ENCODE results near the gene RAB19. TPM values are rescaled to one million over a fixed set of nuclear protein-coding genes. Genes with fewer than 3 reads are reported as not detected.

RAB19 gene
- total and polyA plus RNA-seq, 2 of the 8 experiments (the other 6 are each of a cell fraction or from before 2014, with no cell fraction given), result 9.8 to 11.0 TPM

DNA sequence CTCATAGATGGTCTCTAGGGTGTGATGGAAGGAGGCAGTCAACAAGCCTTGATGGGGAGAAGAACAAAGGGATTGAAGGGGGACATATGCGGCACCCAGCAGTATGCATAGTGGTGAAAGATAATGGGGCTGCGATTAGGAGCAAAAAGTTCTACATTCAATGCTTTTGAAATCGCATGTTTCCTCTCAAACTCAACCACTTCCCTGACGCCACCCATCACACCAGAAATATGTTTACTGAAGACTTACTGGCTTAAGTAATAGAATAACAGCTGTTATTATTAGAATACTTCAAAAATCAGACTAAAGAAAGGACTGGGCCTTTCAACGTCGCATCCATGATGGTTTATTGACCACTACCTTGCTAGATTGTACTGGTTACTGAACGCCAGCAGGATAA lies 44.0 kb downstream of the RAB19 start (continued):
- TF ChIP-seq, protein P1, sequence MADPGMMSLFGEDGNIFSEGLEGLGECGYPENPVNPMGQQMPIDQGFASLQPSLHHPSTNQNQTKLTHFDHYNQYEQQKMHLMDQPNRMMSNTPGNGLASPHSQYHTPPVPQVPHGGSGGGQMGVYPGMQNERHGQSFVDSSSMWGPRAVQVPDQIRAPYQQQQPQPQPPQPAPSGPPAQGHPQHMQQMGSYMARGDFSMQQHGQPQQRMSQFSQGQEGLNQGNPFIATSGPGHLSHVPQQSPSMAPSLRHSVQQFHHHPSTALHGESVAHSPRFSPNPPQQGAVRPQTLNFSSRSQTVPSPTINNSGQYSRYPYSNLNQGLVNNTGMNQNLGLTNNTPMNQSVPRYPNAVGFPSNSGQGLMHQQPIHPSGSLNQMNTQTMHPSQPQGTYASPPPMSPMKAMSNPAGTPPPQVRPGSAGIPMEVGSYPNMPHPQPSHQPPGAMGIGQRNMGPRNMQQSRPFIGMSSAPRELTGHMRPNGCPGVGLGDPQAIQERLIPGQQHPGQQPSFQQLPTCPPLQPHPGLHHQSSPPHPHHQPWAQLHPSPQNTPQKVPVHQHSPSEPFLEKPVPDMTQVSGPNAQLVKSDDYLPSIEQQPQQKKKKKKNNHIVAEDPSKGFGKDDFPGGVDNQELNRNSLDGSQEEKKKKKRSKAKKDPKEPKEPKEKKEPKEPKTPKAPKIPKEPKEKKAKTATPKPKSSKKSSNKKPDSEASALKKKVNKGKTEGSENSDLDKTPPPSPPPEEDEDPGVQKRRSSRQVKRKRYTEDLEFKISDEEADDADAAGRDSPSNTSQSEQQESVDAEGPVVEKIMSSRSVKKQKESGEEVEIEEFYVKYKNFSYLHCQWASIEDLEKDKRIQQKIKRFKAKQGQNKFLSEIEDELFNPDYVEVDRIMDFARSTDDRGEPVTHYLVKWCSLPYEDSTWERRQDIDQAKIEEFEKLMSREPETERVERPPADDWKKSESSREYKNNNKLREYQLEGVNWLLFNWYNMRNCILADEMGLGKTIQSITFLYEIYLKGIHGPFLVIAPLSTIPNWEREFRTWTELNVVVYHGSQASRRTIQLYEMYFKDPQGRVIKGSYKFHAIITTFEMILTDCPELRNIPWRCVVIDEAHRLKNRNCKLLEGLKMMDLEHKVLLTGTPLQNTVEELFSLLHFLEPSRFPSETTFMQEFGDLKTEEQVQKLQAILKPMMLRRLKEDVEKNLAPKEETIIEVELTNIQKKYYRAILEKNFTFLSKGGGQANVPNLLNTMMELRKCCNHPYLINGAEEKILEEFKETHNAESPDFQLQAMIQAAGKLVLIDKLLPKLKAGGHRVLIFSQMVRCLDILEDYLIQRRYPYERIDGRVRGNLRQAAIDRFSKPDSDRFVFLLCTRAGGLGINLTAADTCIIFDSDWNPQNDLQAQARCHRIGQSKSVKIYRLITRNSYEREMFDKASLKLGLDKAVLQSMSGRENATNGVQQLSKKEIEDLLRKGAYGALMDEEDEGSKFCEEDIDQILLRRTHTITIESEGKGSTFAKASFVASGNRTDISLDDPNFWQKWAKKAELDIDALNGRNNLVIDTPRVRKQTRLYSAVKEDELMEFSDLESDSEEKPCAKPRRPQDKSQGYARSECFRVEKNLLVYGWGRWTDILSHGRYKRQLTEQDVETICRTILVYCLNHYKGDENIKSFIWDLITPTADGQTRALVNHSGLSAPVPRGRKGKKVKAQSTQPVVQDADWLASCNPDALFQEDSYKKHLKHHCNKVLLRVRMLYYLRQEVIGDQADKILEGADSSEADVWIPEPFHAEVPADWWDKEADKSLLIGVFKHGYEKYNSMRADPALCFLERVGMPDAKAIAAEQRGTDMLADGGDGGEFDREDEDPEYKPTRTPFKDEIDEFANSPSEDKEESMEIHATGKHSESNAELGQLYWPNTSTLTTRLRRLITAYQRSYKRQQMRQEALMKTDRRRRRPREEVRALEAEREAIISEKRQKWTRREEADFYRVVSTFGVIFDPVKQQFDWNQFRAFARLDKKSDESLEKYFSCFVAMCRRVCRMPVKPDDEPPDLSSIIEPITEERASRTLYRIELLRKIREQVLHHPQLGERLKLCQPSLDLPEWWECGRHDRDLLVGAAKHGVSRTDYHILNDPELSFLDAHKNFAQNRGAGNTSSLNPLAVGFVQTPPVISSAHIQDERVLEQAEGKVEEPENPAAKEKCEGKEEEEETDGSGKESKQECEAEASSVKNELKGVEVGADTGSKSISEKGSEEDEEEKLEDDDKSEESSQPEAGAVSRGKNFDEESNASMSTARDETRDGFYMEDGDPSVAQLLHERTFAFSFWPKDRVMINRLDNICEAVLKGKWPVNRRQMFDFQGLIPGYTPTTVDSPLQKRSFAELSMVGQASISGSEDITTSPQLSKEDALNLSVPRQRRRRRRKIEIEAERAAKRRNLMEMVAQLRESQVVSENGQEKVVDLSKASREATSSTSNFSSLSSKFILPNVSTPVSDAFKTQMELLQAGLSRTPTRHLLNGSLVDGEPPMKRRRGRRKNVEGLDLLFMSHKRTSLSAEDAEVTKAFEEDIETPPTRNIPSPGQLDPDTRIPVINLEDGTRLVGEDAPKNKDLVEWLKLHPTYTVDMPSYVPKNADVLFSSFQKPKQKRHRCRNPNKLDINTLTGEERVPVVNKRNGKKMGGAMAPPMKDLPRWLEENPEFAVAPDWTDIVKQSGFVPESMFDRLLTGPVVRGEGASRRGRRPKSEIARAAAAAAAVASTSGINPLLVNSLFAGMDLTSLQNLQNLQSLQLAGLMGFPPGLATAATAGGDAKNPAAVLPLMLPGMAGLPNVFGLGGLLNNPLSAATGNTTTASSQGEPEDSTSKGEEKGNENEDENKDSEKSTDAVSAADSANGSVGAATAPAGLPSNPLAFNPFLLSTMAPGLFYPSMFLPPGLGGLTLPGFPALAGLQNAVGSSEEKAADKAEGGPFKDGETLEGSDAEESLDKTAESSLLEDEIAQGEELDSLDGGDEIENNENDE (IDR thresholded peaks at IDR 0.05; ENCODE audit: insufficient replicate concordance, low read length), result no peak
- no peak for TF ChIP-seq SP1 (IDR thresholded peaks at IDR 0.05; ENCODE audit: low read depth, low read length)

Measured in H1 (cell line).